ENCODE measurements around the gene ICOS.

The ICOS gene

GRCh38 chr2:203989521-203989920, 53.0 kb downstream of the ICOS start:
- Histone ChIP-seq H4K20me1 (ENCODE audit: insufficient read depth, low read length, poor library complexity, severe bottlenecking) (no peaks in the 10 kb centered on the region), H3F3A (ENCODE audit: low read depth) (no peaks in the 10 kb centered on the region), H3K4me1 (ENCODE audit: insufficient read depth, low read length, poor library complexity, severe bottlenecking) (no peaks in the 10 kb centered on the region), H3K4me2 (ENCODE audit: low read depth, low read length, poor library complexity, severe bottlenecking) (no peak overlapping the region), H3K27me3 (ENCODE audit: insufficient read depth, low read length, poor library complexity, severe bottlenecking) (no peaks in the 10 kb centered on the region), H2AFZ (ENCODE audit: low read length) (no peak overlapping the region), H3K79me2 (ENCODE audit: insufficient read depth, low read length) (no peaks in the 10 kb centered on the region), H3K9ac (ENCODE audit: low read depth, low read length, poor library complexity, severe bottlenecking) (no peak overlapping the region), H3K36me3 (ENCODE audit: insufficient read depth, low read length) (no peaks in the 10 kb centered on the region), H3K9me2 (replicated peaks; ENCODE audit: low read depth, low read length) (no peaks in the 10 kb centered on the region), H3K9me3 (ENCODE audit: insufficient read depth, low read depth, low read length) (no peaks in the 10 kb centered on the region), H3K4me3 (ENCODE audit: low read length, poor library complexity, severe bottlenecking) (no peak overlapping the region)
- TF ChIP-seq EZH2phosphoT487 (IDR thresholded peaks at IDR 0.05; ENCODE audit: borderline replicate concordance) (no peak), CTCF (conservative IDR thresholded peaks at IDR 0.05; ENCODE audit: low read length) (no peak)

- H3K4me2 ChIP-seq (ENCODE audit: low read depth, low read length, poor library complexity, severe bottlenecking), result no peak overlapping the region
- H3K9me3 ChIP-seq (ENCODE audit: insufficient read depth, low read depth, low read length), result no peaks in the 10 kb centered on the region
- no peaks in the 10 kb centered on the region for H3K79me2 ChIP-seq (ENCODE audit: insufficient read depth, low read length)
- H3K4me3 ChIP-seq (ENCODE audit: low read length, poor library complexity, severe bottlenecking), result no peak overlapping the region
- no peaks in the 10 kb centered on the region for H3K4me1 ChIP-seq (ENCODE audit: insufficient read depth, low read length, poor library complexity, severe bottlenecking)
- no peaks in the 10 kb centered on the region for H4K20me1 ChIP-seq (ENCODE audit: insufficient read depth, low read length, poor library complexity, severe bottlenecking)
- no peaks in the 10 kb centered on the region for H3K36me3 ChIP-seq (ENCODE audit: insufficient read depth, low read length)
- no peaks in the 10 kb centered on the region for H3K27me3 ChIP-seq (ENCODE audit: insufficient read depth, low read length, poor library complexity, severe bottlenecking)
- H3K9me2 ChIP-seq (replicated peaks; ENCODE audit: low read depth, low read length), result no peaks in the 10 kb centered on the region
- H2AFZ ChIP-seq (ENCODE audit: low read length), result no peak overlapping the region
- no peaks in the 10 kb centered on the region for H3F3A ChIP-seq (ENCODE audit: low read depth)
- no peak overlapping the region for H3K9ac ChIP-seq (ENCODE audit: low read depth, low read length, poor library complexity, severe bottlenecking)
- TF ChIP-seq CTCF (conservative IDR thresholded peaks at IDR 0.05; ENCODE audit: low read length) (no peak), EZH2phosphoT487 (IDR thresholded peaks at IDR 0.05; ENCODE audit: borderline replicate concordance) (no peak)
Measured at GRCh38 chr2:203992509-203992908, 55.9 kb downstream of the ICOS start.

- no peaks in the 10 kb centered on the region for H4K20me1 ChIP-seq (ENCODE audit: insufficient read depth, low read length, poor library complexity, severe bottlenecking)
- no peak overlapping the region for H3K4me2 ChIP-seq (ENCODE audit: low read depth, low read length, poor library complexity, severe bottlenecking)
- H3K9me2 ChIP-seq (replicated peaks; ENCODE audit: low read depth, low read length), result no peaks in the 10 kb centered on the region
- H3K9ac ChIP-seq (ENCODE audit: low read depth, low read length, poor library complexity, severe bottlenecking), result no peak overlapping the region
- H2AFZ ChIP-seq (ENCODE audit: low read length), result no peak overlapping the region
- H3K79me2 ChIP-seq (ENCODE audit: insufficient read depth, low read length), result no peaks in the 10 kb centered on the region
- TF ChIP-seq EZH2phosphoT487 (IDR thresholded peaks at IDR 0.05; ENCODE audit: borderline replicate concordance) (no peak), CTCF (conservative IDR thresholded peaks at IDR 0.05; ENCODE audit: low read length) (no peak)
- H3F3A ChIP-seq (ENCODE audit: low read depth), result no peaks in the 10 kb centered on the region
- no peaks in the 10 kb centered on the region for H3K9me3 ChIP-seq (ENCODE audit: insufficient read depth, low read depth, low read length)
- H3K36me3 ChIP-seq (ENCODE audit: insufficient read depth, low read length), result no peaks in the 10 kb centered on the region
- no peak overlapping the region for H3K4me3 ChIP-seq (ENCODE audit: low read length, poor library complexity, severe bottlenecking)
- H3K4me1 ChIP-seq (ENCODE audit: insufficient read depth, low read length, poor library complexity, severe bottlenecking), result no peaks in the 10 kb centered on the region
- no peaks in the 10 kb centered on the region for H3K27me3 ChIP-seq (ENCODE audit: insufficient read depth, low read length, poor library complexity, severe bottlenecking)
Measured at GRCh38 chr2:203993011-203993410, 56.4 kb downstream of the ICOS start.
